Vagina (tissue), 2 donors: ENCODE data around the gene DLG2.

Experiments used
- CTCF ChIP-seq, 3 experiments: fragments of 450-650 bp in 2 of 3; fragments of 200-600 bp in 1 of 3; sonication (generic) in 1 of 3; IDR thresholded peaks; one replicate each; pipeline ENCODE4 v1.5.1; 2017 to 2019; ENCODE audit warnings: antibody characterized with exemption in 3 of 3, mild to moderate bottlenecking in 2 of 3, moderate library complexity in 2 of 3
- POLR2A ChIP-seq, 2 donors: fragments of 450-650 bp; IDR thresholded peaks; one replicate each; pipeline ENCODE4 v1.6.1; 2017; ENCODE audit warnings: antibody characterized with exemption in 2 of 2, mild to moderate bottlenecking in 2 of 2, moderate library complexity in 2 of 2
- POLR2AphosphoS5 ChIP-seq, 2 donors: sonication (generic); formaldehyde crosslinking; IDR thresholded peaks; one replicate each; pipeline ENCODE4 v1.9.0; 2017; ENCODE audit warnings: antibody characterized with exemption in 2 of 2, mild to moderate bottlenecking in 2 of 2, low read depth in 1 of 2; ENCODE audit not compliant: insufficient read depth in 1 of 2

GRCh38 chr11:84981301-84981700 lies 645.8 kb downstream of the DLG2 start:
- TF ChIP-seq CTCF (IDR thresholded peaks at IDR 0.05) (no peak), POLR2A (IDR thresholded peaks at IDR 0.05) (no peak), POLR2AphosphoS5 (IDR thresholded peaks at IDR 0.05; ENCODE audit: insufficient read depth in 1 of 2, low read depth in 1 of 2) (no peak)
